ENCODE measurements around the gene NUB1. TPM values are rescaled to one million over a fixed set of nuclear protein-coding genes. Genes with fewer than 3 reads are reported as not detected.

Gene NUB1
- total and polyA plus RNA-seq, 7 experiments from 2014 or later, result 58.1 to 116 (median 80.1) TPM

- intact Hi-C loops (cut with micrococcal nuclease), result loop anchor here in 1 of 2 donors (5.0 kb wide), 1 partner anchor 440 kb away; no protein-coding TSS in a partner anchor
- POLR2A ChIA-PET, result interaction anchor here (3.1 kb wide), 1 partner anchor 35 kb away, joined by 21 read pairs; no protein-coding TSS in a partner anchor
- ATAC-seq, result no peak
These were observed 24.7 kb upstream of the NUB1 start for GRCh38 chr7:151316896-151317295.

DNA sequence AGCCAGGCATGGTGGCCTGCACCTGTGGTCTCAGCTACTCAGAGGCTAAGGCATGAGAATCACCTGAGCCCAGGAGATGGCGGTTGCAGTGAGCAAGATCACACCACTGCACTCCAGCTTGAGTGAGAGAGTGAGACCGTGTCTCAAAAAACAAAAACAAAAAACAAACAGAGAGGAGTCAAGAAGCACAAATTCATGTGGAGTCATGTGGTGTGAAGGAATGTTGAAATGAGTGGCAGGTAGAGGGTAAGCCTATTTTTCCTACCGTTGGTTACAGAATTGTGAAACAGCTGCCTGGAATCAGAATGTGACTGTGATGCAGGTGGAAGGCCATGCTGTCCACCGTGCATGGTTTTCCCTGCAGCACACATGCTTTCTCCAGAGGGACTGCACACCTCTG, 23.7 kb upstream of the NUB1 start:
- H3K27ac ChIP-seq (ENCODE audit: low read depth, low read length), result no peak overlapping the region
- peaks cover 0 to 18% (median 11%) of the 10 kb centered on the region in 11 donors for H3K9me3 Mint-ChIP-seq
- H3K27ac Mint-ChIP-seq, result no peak overlapping the region

More at GRCh38 chr7:151316896-151317295, 24.7 kb upstream of the NUB1 start:
- Histone ChIP-seq H3K27me3 (ENCODE audit: control insufficient read depth in 2 of 2, insufficient read depth in 2 of 2, low read length in 2 of 2) (no peaks in the 10 kb centered on the region), H3K4me3 (ENCODE audit: low read length) (no peak overlapping the region), H3K36me3 (ENCODE audit: control insufficient read depth in 2 of 3, insufficient read depth in 3 of 3, low read length in 3 of 3) (no peaks in the 10 kb centered on the region), H3K27ac (ENCODE audit: low read depth, low read length) (no peak overlapping the region), H3K4me1 (ENCODE audit: control insufficient read depth in 2 of 2, insufficient read depth in 2 of 2, low read length in 2 of 2) (no peaks in the 10 kb centered on the region), H3K9me3 (ENCODE audit: control insufficient read depth in 2 of 3, low read length in 3 of 3) (peaks cover 0 to 18% (median 0%) of the 10 kb centered on the region in 3 experiments)
- peaks cover 0 to 17% (median 11%) of the 10 kb centered on the region in 11 donors for H3K9me3 Mint-ChIP-seq
- DNase-seq, result no peak
- H3K27ac Mint-ChIP-seq, result no peak overlapping the region
- H3K4me3 Mint-ChIP-seq, result no peak overlapping the region
- H3K4me1 Mint-ChIP-seq, result peaks cover 0 to 11% (median 5%) of the 10 kb centered on the region in 7 donors
- CTCF ChIA-PET, result interaction anchor here (0.9 to 5.3 kb wide), 5 partner anchors 10 to 132 kb away, joined by 3 to 74 read pairs (median 6); no protein-coding TSS in a partner anchor
- peaks cover 4 to 11% (median 5%) of the 10 kb centered on the region in 5 donors for H3K36me3 Mint-ChIP-seq
- H3K27me3 Mint-ChIP-seq, result no peaks in the 10 kb centered on the region

DNA sequence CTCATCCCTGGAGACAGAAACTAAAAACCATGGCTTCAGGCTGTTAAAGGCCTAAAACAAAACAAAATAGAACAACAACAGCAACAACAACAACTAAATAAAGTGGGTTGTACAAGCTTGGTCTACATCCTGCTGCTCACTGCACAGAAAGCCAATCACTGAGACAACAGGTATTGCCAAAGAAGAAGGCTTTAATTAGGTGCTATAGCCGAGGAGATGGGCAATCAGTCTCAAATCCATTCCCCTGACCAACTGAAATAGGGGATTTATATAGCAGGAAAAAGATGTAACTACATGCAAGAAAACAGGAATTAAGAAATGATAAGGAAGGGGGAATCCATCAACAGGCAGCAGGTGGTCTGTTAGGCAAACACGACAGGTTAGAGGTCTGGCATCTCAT, 22.4 kb upstream of the NUB1 start:
- CTCF ChIA-PET, result no interaction called here
- Mint-ChIP-seq H3K36me3 (peaks cover 4 to 11% (median 7%) of the 10 kb centered on the region in 5 donors), H3K9me3 (peaks cover 0 to 18% (median 11%) of the 10 kb centered on the region in 11 donors), H3K27me3 (peaks cover 0 to 7% (median 0%) of the 10 kb centered on the region in 5 donors), H3K4me3 (no peak overlapping the region), H3K4me1 (peaks cover 0 to 10% (median 5%) of the 10 kb centered on the region in 7 donors), H3K27ac (no peak overlapping the region)
- intact Hi-C loops (cut with micrococcal nuclease), result loop anchor here in 1 of 2 donors (5.0 kb wide), 1 partner anchor 438 kb away; no protein-coding TSS in a partner anchor
- Histone ChIP-seq H3K36me3 (ENCODE audit: control insufficient read depth in 2 of 3, insufficient read depth in 3 of 3, low read length in 3 of 3) (no peaks in the 10 kb centered on the region), H3K9me3 (ENCODE audit: control insufficient read depth in 2 of 3, low read length in 3 of 3) (peaks cover 0 to 18% (median 0%) of the 10 kb centered on the region in 3 experiments), H3K27me3 (ENCODE audit: control insufficient read depth in 2 of 2, insufficient read depth in 2 of 2, low read length in 2 of 2) (no peaks in the 10 kb centered on the region), H3K4me3 (ENCODE audit: low read length) (no peak overlapping the region), H3K27ac (ENCODE audit: low read depth, low read length) (no peak overlapping the region), H3K4me1 (ENCODE audit: control insufficient read depth in 2 of 2, insufficient read depth in 2 of 2, low read length in 2 of 2) (no peaks in the 10 kb centered on the region)
- ATAC-seq, result no peak
- no peak for DNase-seq
- POLR2A ChIA-PET, result no interaction called here

More for the DNA sequence above, 23.7 kb upstream of the NUB1 start:
- ChIA-PET CTCF (interaction anchor here (0.9 to 5.3 kb wide), 5 partner anchors 9 to 130 kb away, joined by 3 to 74 read pairs (median 6); no protein-coding TSS in a partner anchor), POLR2A (interaction anchor here (0.7 to 3.1 kb wide), 3 partner anchors 17 to 34 kb away, joined by 3 to 21 read pairs (median 3); partner anchors contain the start of gene NUB1)
- Mint-ChIP-seq H3K36me3 (peaks cover 4 to 11% (median 7%) of the 10 kb centered on the region in 5 donors), H3K4me3 (peak overlapping the region in 1 of 10 donors; percentile 36), H3K27me3 (no peaks in the 10 kb centered on the region), H3K4me1 (peaks cover 0 to 11% (median 5%) of the 10 kb centered on the region in 7 donors)
- peaks cover 0 to 18% (median 0%) of the 10 kb centered on the region in 3 experiments for H3K9me3 ChIP-seq (ENCODE audit: control insufficient read depth in 2 of 3, low read length in 3 of 3)
- H3K36me3 ChIP-seq (ENCODE audit: control insufficient read depth in 2 of 3, insufficient read depth in 3 of 3, low read length in 3 of 3), result no peaks in the 10 kb centered on the region
- ATAC-seq (no peak), DNase-seq (no peak)
- H3K4me3 ChIP-seq (ENCODE audit: low read length), result no peak overlapping the region
- intact Hi-C loops (cut with micrococcal nuclease), result loop anchor here in 1 of 2 donors (5.0 kb wide), 1 partner anchor 439 kb away; no protein-coding TSS in a partner anchor
- no peaks in the 10 kb centered on the region for H3K27me3 ChIP-seq (ENCODE audit: control insufficient read depth in 2 of 2, insufficient read depth in 2 of 2, low read length in 2 of 2)
- no peaks in the 10 kb centered on the region for H3K4me1 ChIP-seq (ENCODE audit: control insufficient read depth in 2 of 2, insufficient read depth in 2 of 2, low read length in 2 of 2)

DNA sequence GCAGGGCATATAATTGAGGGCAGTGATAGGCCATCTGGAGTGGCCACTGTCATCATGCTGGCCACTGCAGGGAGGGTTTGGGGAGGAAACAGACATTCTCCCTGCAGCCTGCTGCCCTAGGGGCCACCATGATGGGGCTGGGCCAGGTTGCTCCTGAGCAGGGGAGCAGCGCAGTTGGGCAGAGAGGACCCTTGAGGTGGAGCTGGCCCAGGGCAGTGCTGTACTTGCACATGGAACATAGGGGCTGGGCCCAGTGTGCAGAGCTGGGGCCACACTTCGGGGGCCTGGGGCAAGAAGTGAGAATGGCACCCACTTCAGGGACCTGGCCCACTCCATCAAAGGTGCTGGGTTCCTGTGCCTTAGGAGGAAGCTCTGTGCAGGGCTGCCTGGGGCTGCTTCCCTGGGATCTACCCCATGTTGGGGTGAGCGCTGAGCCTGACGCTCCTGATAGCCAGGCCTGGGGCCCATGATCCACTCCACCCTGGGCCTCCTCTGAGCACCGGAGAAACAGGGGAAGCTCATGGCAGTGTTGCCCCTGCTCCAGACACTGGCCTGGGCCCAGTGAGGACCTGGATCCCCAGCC, 21.3 kb upstream of the NUB1 start:
- Histone ChIP-seq H3K4me3 (ENCODE audit: low read length) (no peak overlapping the region), H3K27me3 (ENCODE audit: control insufficient read depth in 2 of 2, insufficient read depth in 2 of 2, low read length in 2 of 2) (no peaks in the 10 kb centered on the region), H3K27ac (ENCODE audit: low read depth, low read length) (no peak overlapping the region), H3K9me3 (ENCODE audit: control insufficient read depth in 2 of 3, low read length in 3 of 3) (peaks cover 0 to 18% (median 0%) of the 10 kb centered on the region in 3 experiments), H3K36me3 (ENCODE audit: control insufficient read depth in 2 of 3, insufficient read depth in 3 of 3, low read length in 3 of 3) (no peaks in the 10 kb centered on the region), H3K4me1 (ENCODE audit: control insufficient read depth in 2 of 2, insufficient read depth in 2 of 2, low read length in 2 of 2) (no peaks in the 10 kb centered on the region)
- intact Hi-C loops (cut with micrococcal nuclease), result no loop called here
- Mint-ChIP-seq H3K27me3 (peaks cover 0 to 15% (median 0%) of the 10 kb centered on the region in 5 donors), H3K4me1 (no peaks in the 10 kb centered on the region), H3K27ac (no peak overlapping the region), H3K4me3 (no peak overlapping the region), H3K9me3 (peaks cover 0 to 18% (median 11%) of the 10 kb centered on the region in 11 donors), H3K36me3 (peaks cover 4 to 11% (median 7%) of the 10 kb centered on the region in 5 donors)
- no peak for DNase-seq
- ChIA-PET POLR2A (interaction anchor here (0.5 to 1.3 kb wide), 3 partner anchors 24 to 31 kb away, joined by 3 to 4 read pairs (median 4); no protein-coding TSS in a partner anchor), CTCF (interaction anchor here (0.6 kb wide), 1 partner anchor 134 kb away, joined by 3 read pairs; no protein-coding TSS in a partner anchor)
- ATAC-seq, result no peak

DNA sequence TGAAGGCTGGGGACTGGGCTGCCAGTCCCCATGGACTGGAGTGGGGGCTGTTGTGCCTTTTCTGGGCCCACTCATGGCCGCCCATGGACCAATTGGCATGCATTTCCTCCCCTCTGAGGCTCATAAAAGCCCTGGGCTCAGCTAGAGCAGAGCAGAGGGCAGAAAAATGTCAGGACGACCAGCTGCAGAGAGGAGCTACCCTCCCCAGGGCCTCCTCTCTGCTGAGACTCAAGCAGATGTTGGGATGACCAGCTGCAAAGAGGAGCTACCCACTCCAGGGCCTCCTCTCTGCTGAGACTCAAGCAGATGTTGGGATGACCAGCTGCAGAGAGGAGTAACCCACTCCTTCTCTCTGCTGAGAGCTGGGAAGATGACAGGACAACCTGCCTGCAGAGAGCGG, 20.3 kb upstream of the NUB1 start:
- Histone ChIP-seq H3K27me3 (ENCODE audit: control insufficient read depth in 2 of 2, insufficient read depth in 2 of 2, low read length in 2 of 2) (no peaks in the 10 kb centered on the region), H3K4me1 (ENCODE audit: control insufficient read depth in 2 of 2, insufficient read depth in 2 of 2, low read length in 2 of 2) (no peaks in the 10 kb centered on the region), H3K9me3 (ENCODE audit: control insufficient read depth in 2 of 3, low read length in 3 of 3) (peaks cover 0 to 18% (median 0%) of the 10 kb centered on the region in 3 experiments), H3K4me3 (ENCODE audit: low read length) (no peak overlapping the region), H3K36me3 (ENCODE audit: control insufficient read depth in 2 of 3, insufficient read depth in 3 of 3, low read length in 3 of 3) (no peaks in the 10 kb centered on the region), H3K27ac (ENCODE audit: low read depth, low read length) (no peak overlapping the region)
- H3K36me3 Mint-ChIP-seq, result peaks cover 4 to 11% (median 8%) of the 10 kb centered on the region in 5 donors
- ChIA-PET POLR2A (interaction anchor here (1.3 kb wide), 1 partner anchor 31 kb away, joined by 3 read pairs; no protein-coding TSS in a partner anchor), CTCF (interaction anchor here (0.9 to 1.0 kb wide), 2 partner anchors 11 to 32 kb away, joined by 3 read pairs; no protein-coding TSS in a partner anchor)
- intact Hi-C loops (cut with micrococcal nuclease), result no loop called here
- H3K4me3 Mint-ChIP-seq, result no peak overlapping the region
- H3K4me1 Mint-ChIP-seq, result no peaks in the 10 kb centered on the region
- H3K27ac Mint-ChIP-seq, result no peak overlapping the region
- peaks cover 0 to 18% (median 0%) of the 10 kb centered on the region in 5 donors for H3K27me3 Mint-ChIP-seq
- ATAC-seq, result no peak
- peaks cover 0 to 18% (median 11%) of the 10 kb centered on the region in 11 donors for H3K9me3 Mint-ChIP-seq
- DNase-seq, result no peak

GRCh38 chr7:151322906-151323305, 18.7 kb upstream of the NUB1 start:
- Histone ChIP-seq H3K9me3 (ENCODE audit: control insufficient read depth in 2 of 3, low read length in 3 of 3) (peaks cover 0 to 18% (median 0%) of the 10 kb centered on the region in 3 experiments), H3K4me3 (ENCODE audit: low read length) (no peak overlapping the region), H3K27me3 (ENCODE audit: control insufficient read depth in 2 of 2, insufficient read depth in 2 of 2, low read length in 2 of 2) (no peaks in the 10 kb centered on the region), H3K4me1 (ENCODE audit: control insufficient read depth in 2 of 2, insufficient read depth in 2 of 2, low read length in 2 of 2) (no peaks in the 10 kb centered on the region), H3K36me3 (ENCODE audit: control insufficient read depth in 2 of 3, insufficient read depth in 3 of 3, low read length in 3 of 3) (no peaks in the 10 kb centered on the region), H3K27ac (ENCODE audit: low read depth, low read length) (no peak overlapping the region)
- peaks cover 0 to 23% (median 11%) of the 10 kb centered on the region in 11 donors for H3K9me3 Mint-ChIP-seq
- peaks cover 4 to 11% (median 9%) of the 10 kb centered on the region in 5 donors for H3K36me3 Mint-ChIP-seq
- no peaks in the 10 kb centered on the region for H3K4me1 Mint-ChIP-seq
- ATAC-seq (no peak), DNase-seq (no peak)
- POLR2A ChIA-PET, result no interaction called here
- intact Hi-C loops (cut with micrococcal nuclease), result no loop called here
- no peak overlapping the region for H3K27ac Mint-ChIP-seq
- H3K27me3 Mint-ChIP-seq, result peaks cover 0 to 24% (median 0%) of the 10 kb centered on the region in 5 donors
- no peak overlapping the region for H3K4me3 Mint-ChIP-seq
- CTCF ChIA-PET, result no interaction called here
